Mesothelial cell of epicardium (in vitro differentiated cells): ENCODE data around the gene ACTR10. TPM values are rescaled to one million over a fixed set of nuclear protein-coding genes. Genes with fewer than 3 reads are reported as not detected.
A peak's percentile ranks its signal among the peaks of the same experiment; 100 is the strongest.

Source experiments
- DNase-seq, 2 experiments: peaks; one replicate each; pipeline ENCODE4 v3.0.0; 2021; ENCODE audit warnings: low spot score in 2 of 2; ENCODE audit not compliant: unreplicated experiment in 2 of 2
- H3K27ac Mint-ChIP-seq: 2 replicates; pipeline ENCODE4 v1.8.0; 2021; ENCODE audit warnings: mixed read lengths
- H3K27me3 Mint-ChIP-seq: 2 replicates; pipeline ENCODE4 v1.8.0; 2021; ENCODE audit warnings: low read depth, mixed read lengths
- H3K36me3 Mint-ChIP-seq: 2 replicates; pipeline ENCODE4 v1.8.0; 2021; ENCODE audit warnings: mixed read lengths
- H3K4me1 Mint-ChIP-seq: 2 replicates; pipeline ENCODE4 v1.8.0; 2021; ENCODE audit warnings: mixed read lengths
- H3K4me3 Mint-ChIP-seq: 2 replicates; pipeline ENCODE4 v1.8.0; 2021; ENCODE audit warnings: mild to moderate bottlenecking, moderate library complexity, mixed read lengths
- H3K9me3 Mint-ChIP-seq: 2 replicates; pipeline ENCODE4 v1.8.0; 2021; ENCODE audit warnings: mixed read lengths
- CTCF ChIP-seq: fragments of 200-600 bp; sonication (generic); IDR thresholded peaks from one replicate; pipeline ENCODE4 v1.5.0; 2021; ENCODE audit warnings: antibody characterized with exemption; ENCODE audit not compliant: unreplicated experiment
- total RNA-seq: library from RNA; stranded (reverse); gene quantifications from 3 replicates; pipeline ENCODE4 v1.2.1, GENCODE V29; 2021

The ACTR10 gene
- total RNA-seq, 1 donor from 2014 or later = 67.1 TPM

DNA sequence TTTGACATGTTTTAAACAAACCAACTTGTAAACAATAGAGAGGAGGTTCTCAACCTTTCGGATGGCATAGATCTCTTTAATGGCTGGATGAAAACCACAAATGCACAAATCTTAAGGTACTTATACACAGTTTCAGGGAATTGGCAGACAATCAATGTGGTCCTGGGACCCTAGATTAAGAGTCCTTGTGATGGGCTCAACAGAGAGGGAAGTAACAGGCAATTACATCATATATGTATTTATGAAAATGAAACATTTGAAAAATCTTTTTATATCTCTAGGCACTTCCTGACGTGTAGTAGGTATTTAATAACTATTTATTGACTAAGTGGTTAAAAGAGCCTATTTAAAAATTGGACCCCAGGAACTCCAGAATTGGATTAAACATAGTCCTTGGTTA lies 897 bp downstream of the ACTR10 start:
- peaks cover 9% of the 10 kb centered on the region for H3K27me3 Mint-ChIP-seq
- no peaks in the 10 kb centered on the region for H3K9me3 Mint-ChIP-seq
- H3K27ac Mint-ChIP-seq = peak overlapping the region; percentile 97
- H3K4me3 Mint-ChIP-seq = peak overlapping the region; percentile 92
- peaks cover 4% of the 10 kb centered on the region for H3K36me3 Mint-ChIP-seq
- DNase-seq = no peak
- peaks cover 21% of the 10 kb centered on the region for H3K4me1 Mint-ChIP-seq
- no peak for TF ChIP-seq CTCF

DNA sequence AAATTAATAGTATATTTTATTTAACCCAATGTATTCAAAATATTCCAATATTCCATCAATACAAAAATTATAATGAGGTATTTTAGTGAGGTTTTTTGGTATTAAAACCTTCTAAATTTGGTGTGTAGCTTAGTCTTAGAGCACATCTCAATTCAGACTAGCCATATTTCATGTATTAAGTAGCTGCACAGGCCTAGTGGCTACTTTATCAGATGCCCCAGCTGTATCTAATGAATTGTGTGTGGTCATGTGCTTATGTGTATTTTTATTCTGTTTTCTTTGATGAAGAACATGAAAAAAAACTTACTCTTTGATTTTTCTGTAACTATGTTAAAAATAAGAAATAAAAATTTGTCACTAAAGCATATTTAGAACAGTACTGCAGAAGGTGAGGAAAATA lies 13.2 kb downstream of the ACTR10 start:
- no peak overlapping the region for H3K27ac Mint-ChIP-seq
- no peaks in the 10 kb centered on the region for H3K4me1 Mint-ChIP-seq
- peaks cover 4% of the 10 kb centered on the region for H3K9me3 Mint-ChIP-seq
- H3K36me3 Mint-ChIP-seq = peaks cover 24% of the 10 kb centered on the region
- H3K4me3 Mint-ChIP-seq = no peak overlapping the region
- TF ChIP-seq CTCF = no peak
- H3K27me3 Mint-ChIP-seq = no peaks in the 10 kb centered on the region
- DNase-seq = no peak

DNA sequence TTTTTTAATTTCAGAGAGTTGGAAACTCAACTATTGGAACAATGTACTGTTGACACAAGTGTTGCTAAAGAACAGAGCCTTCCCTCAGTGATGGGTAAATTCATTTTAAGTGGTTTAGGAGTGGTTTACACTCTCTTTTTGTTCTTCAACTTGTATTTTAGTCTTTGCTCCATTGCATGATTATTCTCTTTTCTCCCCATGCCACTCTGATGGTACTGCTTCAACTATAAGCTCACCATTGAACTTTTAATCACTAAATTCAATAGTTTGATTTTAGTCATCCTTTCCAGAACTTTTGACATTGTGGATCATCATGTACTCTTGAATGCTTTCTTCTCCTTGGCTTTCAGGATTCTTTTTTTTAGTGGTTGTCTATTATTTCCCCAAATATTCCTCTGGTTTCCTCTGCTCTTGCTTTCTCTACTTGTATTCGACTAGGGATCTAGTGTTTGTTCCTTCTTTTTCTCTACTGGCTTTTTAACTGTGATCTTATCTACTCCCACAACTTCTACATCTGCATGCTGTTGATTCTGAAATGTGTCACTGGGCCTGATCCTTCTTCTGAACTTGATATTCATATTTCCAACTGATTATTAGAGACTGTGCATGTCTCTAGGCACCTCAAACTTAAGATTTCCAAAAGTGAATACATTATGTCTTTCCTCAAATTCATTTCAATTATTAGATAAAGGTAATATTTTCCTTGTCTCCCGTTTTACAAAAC lies 15.4 kb downstream of the ACTR10 start:
- Mint-ChIP-seq H3K36me3 (peaks cover 20% of the 10 kb centered on the region), H3K9me3 (peaks cover 4% of the 10 kb centered on the region), H3K4me1 (no peaks in the 10 kb centered on the region), H3K27ac (peak overlapping the region; percentile 3), H3K4me3 (no peak overlapping the region), H3K27me3 (no peaks in the 10 kb centered on the region)
- DNase-seq = no peak
- no peak for TF ChIP-seq CTCF

GRCh38 chr14:58216544-58216943 lies 16.6 kb downstream of the ACTR10 start:
- Mint-ChIP-seq H3K4me3 (no peak overlapping the region), H3K9me3 (peaks cover 4% of the 10 kb centered on the region), H3K27ac (peak overlapping the region; percentile 26), H3K27me3 (no peaks in the 10 kb centered on the region), H3K4me1 (no peaks in the 10 kb centered on the region), H3K36me3 (peaks cover 23% of the 10 kb centered on the region)
- no peak for TF ChIP-seq CTCF
- DNase-seq = no peak

GRCh38 chr14:58227096-58227819 lies 27.3 kb downstream of the ACTR10 start:
- H3K4me3 Mint-ChIP-seq = no peak overlapping the region
- H3K4me1 Mint-ChIP-seq = no peaks in the 10 kb centered on the region
- no peak for TF ChIP-seq CTCF
- H3K36me3 Mint-ChIP-seq = peaks cover 15% of the 10 kb centered on the region
- no peak overlapping the region for H3K27ac Mint-ChIP-seq
- H3K27me3 Mint-ChIP-seq = no peaks in the 10 kb centered on the region
- H3K9me3 Mint-ChIP-seq = no peaks in the 10 kb centered on the region
- no peak for DNase-seq
